GM12872 (cell line): ENCODE data around the gene CCDC200.
"Not testable (repeated sequence)": the region's sequence is repeated elsewhere in the genome, so short reads cannot be mapped to it uniquely, and the experiment has no call there.

Experiments
- TF ChIP-seq, protein P1 (sequence below): IDR thresholded peaks from 3 replicates; pipeline ENCODE4 v1.5.1; 2011; ENCODE audit warnings: low read depth, mild to moderate bottlenecking, low read length, moderate library complexity; ENCODE audit not compliant: insufficient read depth

Gene CCDC200

DNA sequence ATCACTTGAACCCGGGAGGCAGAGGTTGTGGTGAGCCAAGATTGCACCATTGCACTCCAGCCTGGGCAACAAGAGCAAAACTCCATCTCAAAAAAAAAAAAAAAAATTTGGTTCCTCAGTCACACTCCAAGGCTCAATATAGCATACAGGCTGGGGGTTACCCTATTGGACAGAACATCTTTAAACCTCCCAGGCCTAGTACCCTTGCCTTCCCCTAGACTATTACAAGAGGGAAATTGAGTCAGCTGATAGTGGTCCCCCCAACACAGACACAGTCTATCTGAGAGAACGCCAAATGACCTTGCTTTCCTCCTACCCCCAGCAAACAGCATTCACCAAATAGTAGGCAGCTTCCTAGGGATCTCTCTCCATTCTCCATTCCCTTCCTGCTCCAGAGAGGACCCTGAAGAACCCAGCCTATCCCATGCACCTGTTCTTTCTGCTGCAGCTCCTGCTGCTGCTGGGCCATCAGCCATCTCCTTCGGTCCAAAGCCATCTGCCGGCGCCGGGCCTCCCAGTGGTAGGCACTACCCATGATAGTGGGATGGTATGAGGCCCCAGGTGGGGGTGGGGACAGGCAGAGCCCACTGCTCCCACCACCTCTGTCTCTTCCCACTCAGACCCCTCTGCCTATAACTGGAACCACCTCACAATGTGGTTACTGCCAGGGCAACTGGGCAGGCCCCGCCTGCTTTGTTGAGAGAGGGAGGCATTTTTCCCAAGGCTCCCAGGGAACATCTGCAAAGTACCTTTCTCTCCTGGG, at the start of gene CCDC200:
Gene CCDC200 (minus strand): TSS at position 604 of the 763 bp plus-strand sequence. CDS start 69 bp downstream, at position 535.
- TF ChIP-seq, protein P1, sequence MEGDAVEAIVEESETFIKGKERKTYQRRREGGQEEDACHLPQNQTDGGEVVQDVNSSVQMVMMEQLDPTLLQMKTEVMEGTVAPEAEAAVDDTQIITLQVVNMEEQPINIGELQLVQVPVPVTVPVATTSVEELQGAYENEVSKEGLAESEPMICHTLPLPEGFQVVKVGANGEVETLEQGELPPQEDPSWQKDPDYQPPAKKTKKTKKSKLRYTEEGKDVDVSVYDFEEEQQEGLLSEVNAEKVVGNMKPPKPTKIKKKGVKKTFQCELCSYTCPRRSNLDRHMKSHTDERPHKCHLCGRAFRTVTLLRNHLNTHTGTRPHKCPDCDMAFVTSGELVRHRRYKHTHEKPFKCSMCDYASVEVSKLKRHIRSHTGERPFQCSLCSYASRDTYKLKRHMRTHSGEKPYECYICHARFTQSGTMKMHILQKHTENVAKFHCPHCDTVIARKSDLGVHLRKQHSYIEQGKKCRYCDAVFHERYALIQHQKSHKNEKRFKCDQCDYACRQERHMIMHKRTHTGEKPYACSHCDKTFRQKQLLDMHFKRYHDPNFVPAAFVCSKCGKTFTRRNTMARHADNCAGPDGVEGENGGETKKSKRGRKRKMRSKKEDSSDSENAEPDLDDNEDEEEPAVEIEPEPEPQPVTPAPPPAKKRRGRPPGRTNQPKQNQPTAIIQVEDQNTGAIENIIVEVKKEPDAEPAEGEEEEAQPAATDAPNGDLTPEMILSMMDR = not testable (repeated sequence)

DNA sequence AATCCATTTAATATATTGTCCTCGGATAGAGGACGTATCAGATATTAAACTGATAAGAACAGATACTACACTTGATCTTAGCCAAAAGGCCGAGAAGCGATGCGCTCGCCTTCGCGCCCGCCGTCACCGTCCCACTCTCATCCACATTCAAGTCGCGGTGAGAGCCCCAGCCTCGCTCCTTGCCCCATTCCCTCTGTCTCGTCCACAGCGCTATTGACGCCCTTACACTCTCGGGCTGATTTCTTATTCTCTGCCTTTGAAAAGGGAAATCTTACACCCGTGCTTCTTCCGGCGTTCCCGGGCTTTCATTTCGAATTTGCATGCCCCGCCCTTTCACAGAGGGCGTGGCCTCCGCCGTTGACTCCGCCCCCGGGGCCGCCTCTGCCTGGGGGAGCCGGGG, 5.5 kb upstream of the CCDC200 start, which contains the start of gene RNU2-1:
Gene RNU2-1 (minus strand): TSS at position 101 of the 400 bp plus-strand sequence.
- TF ChIP-seq, protein P1 = not testable (repeated sequence)

DNA sequence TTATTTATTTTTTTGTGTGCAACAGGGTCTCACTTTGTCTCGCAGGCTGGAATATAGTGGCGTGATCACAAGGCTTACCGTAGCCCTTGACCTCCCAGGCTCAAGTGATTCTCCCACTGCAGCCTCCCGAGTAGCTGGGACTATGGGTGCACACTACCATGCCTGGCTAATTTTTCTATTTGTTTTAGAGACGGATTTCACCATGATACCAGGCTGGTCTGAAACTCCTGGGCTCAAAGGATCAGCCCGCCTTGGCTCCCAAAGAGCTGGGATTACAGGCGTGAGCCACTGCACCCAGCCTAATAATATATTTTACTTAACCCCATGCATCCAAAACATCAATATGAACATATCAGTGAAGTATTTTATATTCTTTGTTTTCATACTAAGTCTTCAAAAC, 2.0 kb downstream of the CCDC200 start:
- TF ChIP-seq, protein P1 = no peak

DNA sequence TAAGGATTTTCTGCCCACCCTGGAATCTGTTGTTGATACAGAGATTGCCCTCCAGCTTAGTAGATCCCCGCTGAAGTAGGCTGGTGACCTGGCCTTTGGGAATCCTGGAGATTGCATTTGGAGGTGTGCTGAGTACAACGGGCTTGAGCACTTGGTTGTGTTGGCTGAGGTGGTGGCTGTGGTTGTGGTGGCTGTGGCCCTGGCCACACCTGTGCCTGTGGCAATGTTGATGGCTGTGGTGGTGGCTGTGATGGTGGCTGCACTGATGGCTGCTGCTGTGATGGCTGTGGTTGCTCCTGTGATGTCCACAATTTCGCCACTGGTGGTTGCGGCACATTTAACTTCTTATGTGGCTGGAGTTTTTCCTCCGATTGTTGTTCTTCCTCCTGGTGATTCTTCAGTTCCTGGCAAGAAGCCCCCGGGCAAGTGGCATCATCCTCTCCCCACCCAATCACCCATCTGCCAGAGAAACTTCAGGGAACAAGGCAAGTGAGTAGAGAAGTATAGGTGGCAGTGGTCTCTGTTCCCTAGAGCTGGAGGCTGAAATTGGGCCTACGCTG, 4.2 kb downstream of the CCDC200 start:
- TF ChIP-seq, protein P1 = no peak

DNA sequence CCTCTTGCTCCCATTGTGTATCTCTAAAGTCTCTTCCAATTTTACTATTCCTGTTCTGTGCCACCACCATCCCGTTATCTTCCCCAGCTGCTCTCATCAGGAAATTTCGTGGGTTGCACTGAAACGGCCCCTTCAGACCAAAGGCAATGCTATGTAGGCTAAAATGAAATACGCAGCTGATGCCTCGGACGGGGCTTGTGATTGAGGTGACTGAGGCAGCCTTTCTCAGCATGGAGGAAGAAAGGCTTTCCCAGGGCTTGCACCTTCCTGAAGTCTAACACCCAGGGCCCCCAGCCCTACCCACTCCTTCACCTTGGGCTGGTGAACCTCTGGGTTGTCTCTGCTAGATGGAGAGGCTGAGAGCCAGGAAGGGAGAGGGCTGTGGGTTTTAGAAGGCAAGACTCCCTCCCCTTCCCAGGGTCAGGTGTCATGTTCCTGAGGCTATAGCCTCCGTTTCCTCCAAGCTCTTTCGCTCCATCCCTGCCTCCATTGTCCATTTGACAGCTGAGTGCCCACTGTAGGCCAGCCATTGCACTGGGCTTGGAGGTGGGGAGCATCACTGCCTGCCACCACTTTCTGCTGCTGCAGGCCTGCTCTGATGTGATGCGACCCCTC, 7.8 kb downstream of the CCDC200 start:
- TF ChIP-seq, protein P1 = no peak

DNA sequence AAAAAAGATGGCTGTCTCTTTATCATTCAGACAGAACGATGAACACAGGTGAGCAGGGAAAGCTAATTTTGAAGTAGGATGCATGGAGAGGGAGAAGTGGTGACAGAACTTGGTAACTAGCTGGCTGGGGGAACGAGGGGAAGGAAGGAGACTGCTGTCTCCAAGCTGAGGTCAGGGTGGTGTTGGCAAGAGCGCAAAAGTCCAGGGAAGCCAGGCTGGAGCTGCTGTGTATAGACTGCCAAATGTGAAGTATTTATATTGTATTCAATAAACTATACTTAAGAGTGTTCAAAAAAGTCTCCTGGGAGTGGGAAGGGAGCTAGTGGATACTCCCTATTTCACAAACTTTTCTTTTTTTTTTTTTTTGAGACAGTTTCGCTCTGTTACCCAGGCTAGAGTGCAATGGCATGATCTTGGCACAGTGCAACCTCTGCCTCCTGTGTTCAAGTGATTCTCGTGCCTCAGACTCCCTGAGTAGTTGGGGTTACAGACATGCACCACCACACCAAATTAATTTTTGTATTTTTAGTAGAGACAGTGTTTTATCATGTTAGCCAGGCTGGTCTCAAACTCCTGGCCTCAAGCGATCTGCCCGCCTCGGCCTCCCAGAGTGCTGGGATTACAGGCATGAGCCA, 8.6 kb downstream of the CCDC200 start:
- TF ChIP-seq, protein P1 = no peak

DNA sequence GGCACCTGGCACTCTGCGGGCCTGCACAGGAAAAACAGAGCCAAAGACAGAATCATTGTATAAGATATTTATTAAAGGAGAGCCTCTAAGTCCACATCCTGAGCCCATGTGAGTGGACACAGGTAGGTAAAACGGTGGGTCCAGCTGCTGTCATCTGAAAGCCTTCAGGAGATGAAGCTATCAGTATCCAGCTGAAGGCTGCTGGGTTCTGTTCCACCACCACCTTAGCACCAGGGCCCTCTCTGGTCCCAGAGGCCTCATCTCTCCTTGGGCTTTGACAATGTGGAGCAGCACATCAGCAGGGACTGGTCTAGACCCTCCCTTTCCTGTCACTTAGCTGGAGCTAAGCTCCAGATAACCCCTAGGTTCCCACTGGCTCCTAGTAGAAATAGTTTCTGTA, 9.4 kb downstream of the CCDC200 start:
- TF ChIP-seq, protein P1 = no peak
